ENCODE results near the gene CAMP.

GRCh38 chr3:48232232-48232631 is 8.9 kb downstream of the CAMP start:
- TF ChIP-seq POLR2AphosphoS5 (IDR thresholded peaks at IDR 0.05; ENCODE audit: low read depth, low read length) = no peak
- TF ChIP-seq TAF1 (IDR thresholded peaks at IDR 0.05; ENCODE audit: borderline replicate concordance, insufficient read depth, low read length) = no peak

All from PFSK-1 (cell line).